VCaP (cell line): Measurements from ENCODE around the gene ELAVL2.

Experiments used
- H3K27ac ChIP-seq: fragments of 450-650 bp; 2 replicates; pipeline ENCODE4 v1.5.1; 2017
- TF ChIP-seq, protein P1 (sequence below): fragments of 450-650 bp; conservative IDR thresholded peaks from 2 replicates; pipeline ENCODE4 v1.5.1; 2017; ENCODE audit warnings: mild to moderate bottlenecking, moderate library complexity

The ELAVL2 gene

DNA sequence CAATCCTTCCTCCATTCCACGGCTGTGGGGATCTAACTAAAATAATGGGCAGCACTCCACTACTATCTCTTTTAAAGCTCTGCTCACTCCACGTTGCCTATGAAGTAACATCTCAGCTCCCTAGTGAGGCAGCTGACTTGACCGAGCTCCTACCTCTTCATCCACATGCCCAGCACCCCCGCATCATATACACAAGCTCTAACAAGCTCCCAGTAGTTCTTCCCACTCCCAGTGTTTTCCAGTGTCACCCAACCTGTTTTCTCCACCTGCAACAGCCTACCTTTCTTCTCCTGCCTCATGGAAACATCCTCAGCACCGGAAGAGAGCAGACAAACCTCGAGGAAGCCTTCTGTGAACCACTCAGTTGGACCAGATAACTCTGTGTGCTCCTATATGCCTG lies 50.5 kb downstream of the ELAVL2 start:
- no peak overlapping the region for H3K27ac ChIP-seq
- TF ChIP-seq, protein P1, sequence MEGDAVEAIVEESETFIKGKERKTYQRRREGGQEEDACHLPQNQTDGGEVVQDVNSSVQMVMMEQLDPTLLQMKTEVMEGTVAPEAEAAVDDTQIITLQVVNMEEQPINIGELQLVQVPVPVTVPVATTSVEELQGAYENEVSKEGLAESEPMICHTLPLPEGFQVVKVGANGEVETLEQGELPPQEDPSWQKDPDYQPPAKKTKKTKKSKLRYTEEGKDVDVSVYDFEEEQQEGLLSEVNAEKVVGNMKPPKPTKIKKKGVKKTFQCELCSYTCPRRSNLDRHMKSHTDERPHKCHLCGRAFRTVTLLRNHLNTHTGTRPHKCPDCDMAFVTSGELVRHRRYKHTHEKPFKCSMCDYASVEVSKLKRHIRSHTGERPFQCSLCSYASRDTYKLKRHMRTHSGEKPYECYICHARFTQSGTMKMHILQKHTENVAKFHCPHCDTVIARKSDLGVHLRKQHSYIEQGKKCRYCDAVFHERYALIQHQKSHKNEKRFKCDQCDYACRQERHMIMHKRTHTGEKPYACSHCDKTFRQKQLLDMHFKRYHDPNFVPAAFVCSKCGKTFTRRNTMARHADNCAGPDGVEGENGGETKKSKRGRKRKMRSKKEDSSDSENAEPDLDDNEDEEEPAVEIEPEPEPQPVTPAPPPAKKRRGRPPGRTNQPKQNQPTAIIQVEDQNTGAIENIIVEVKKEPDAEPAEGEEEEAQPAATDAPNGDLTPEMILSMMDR, result no peak

DNA sequence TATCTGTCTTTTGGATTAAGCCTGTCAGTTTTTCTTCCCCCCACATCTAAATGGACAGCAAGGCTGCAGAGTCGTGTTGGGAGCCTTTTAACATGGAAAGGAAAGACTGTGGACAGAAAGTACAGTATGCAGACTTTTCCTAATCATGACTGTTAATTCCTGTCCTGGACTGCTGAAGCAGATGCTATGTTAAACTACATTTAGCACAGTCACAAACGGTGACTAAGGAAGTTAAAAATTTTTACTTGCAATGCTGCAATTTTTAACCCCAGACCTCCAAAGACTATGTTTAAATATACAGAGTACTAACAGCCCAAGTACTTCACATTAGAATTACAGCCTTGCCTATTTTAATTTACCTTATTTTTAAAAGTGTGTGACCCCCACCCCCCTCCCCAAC lies 51.8 kb downstream of the ELAVL2 start:
- H3K27ac ChIP-seq, result no peak overlapping the region
- TF ChIP-seq, protein P1, result no peak

DNA sequence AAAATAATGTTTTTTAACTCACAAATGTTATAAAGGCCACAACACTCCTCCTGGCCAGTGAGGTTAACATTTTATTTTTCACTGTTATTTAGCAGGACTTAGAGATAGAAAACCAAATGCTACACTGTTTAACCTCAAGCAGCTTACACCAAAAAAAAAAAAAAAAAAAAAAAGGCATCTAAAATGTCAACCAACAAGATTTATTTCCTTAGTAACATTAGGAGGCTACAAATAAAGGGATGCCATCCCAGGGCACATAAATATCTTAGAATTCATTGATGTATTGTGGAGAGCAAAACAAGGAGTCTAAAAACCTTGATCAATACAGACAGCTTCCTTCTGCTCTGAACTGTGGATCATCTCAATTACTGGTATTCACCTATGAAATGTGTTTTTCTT lies 53.7 kb downstream of the ELAVL2 start:
- H3K27ac ChIP-seq, result no peak overlapping the region
- TF ChIP-seq, protein P1, result no peak

DNA sequence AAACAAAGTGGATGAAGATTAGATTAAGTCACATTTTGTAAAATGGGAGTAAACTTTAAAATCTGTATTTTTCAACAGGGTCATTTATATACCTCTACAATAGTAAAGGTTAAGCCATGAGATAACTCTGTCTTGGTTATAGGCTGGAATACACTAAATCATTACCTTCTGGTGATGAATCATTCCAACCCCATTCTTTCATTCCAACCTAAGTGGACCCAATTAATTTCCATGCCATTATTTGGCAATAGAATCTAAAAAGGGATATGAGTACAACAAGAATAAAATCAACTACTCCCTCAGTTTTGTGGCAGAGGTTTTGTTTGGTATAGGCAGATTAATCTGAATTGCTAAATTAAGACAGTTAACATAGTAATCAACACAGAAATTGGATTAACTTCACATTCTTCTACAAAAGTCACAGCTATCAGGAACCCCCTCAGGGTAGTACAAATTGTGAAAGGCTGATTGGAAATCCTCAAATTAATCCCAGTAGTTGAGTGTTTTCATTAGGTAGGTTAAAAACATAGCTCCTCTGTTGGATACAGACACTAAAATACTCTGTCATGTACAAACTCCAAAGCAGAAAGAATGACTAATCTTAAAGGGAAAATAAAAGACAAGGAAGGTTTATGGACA lies 54.2 kb downstream of the ELAVL2 start:
- TF ChIP-seq, protein P1, result no peak
- H3K27ac ChIP-seq, result no peak overlapping the region

DNA sequence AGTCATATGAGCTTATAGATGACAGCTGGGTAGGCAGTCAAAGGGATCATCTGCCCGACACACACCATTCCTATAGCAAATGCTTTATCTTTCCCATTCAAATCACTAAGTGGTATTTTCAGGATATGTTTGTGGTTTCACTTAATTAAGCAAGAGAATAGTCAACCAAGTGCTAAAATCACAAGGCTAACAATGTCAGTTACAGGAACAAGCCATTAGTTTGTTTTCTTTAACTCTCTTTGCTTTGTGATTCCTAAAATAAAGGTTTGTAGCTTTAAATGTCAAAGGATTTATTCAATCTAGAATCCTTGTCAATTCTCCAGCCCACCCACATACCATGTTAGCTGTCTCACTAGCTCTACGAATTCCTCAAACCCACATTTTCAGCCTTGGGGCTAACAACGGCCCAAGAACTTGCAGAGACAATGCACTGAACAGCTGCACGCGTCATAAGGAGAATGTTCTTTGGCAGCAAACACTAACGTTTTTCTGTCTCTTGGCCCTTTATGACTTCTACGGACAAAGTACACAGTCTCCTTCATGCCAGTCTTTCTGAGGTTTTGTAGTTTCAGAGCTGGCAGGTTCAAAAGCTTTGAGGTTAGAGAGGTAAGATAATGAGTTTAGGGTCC lies 56.6 kb downstream of the ELAVL2 start:
- TF ChIP-seq, protein P1, result no peak

DNA sequence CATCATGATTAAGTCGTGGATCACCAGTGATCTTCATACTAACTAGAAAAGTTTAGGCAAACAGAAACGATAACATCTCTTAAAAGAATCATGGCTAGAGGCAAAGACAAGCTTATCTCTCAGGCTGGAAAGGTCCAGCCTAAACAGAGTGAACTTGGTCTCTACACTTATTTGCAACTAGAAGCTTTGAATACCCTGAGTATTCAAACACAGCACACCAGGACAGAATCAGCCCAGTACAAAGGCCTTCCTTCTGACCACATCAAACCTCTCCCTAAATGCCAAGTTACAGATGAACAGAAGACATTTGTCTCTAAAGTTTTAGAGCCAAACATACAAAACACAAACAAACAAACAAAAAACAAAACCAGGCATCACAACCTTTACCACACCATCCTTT lies 57.2 kb downstream of the ELAVL2 start:
- TF ChIP-seq, protein P1, result no peak
- H3K27ac ChIP-seq, result no peak overlapping the region

More for the DNA sequence above, 56.6 kb downstream of the ELAVL2 start:
- H3K27ac ChIP-seq, result no peak overlapping the region

DNA sequence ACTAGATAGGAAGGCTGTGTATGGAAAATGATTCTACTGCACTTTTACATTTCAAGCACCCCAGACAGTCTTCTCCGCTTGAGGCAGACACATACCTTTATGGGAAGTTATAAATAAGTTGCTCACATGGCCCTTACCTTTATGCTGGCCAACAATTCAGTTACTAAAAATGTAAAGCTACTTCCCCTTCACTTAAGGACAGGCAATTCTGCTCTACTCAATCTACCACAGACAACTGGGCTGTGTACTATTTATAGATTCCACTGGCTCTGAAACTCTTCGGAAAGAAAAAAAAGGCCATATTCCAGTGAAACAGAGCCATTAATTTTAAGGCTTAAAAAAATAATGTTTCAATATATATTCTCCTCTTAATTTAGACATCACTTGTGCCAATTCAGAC lies 59.4 kb downstream of the ELAVL2 start:
- TF ChIP-seq, protein P1, result no peak
- no peak overlapping the region for H3K27ac ChIP-seq
